NCI-H526 treated with DMSO at 0.1 percent for 48 hours (cell line): ENCODE data around the gene PLA2G2E.
"Not testable (repeated sequence)": the region's sequence is repeated elsewhere in the genome, so short reads cannot be mapped to it uniquely, and the experiment has no call there.

ENCODE experiments used
- DNase-seq: peaks from one replicate; lab custom pipeline; 2025; lab: John Stamatoyannopoulos, UW

Gene PLA2G2E

GRCh38 chr1:19932866-19933265 is 9.4 kb upstream of the PLA2G2E start:
- no peak for DNase-seq

- DNase-seq: not testable (repeated sequence)
Measured at GRCh38 chr1:19927130-19927421, 3.7 kb upstream of the PLA2G2E start.

- no peak for DNase-seq
Measured at GRCh38 chr1:19926296-19927129, 3.1 kb upstream of the PLA2G2E start.

GRCh38 chr1:19925342-19926070 is 2.1 kb upstream of the PLA2G2E start:
- no peak for DNase-seq

GRCh38 chr1:19923953-19924346 is 533 bp upstream of the PLA2G2E start:
- no peak for DNase-seq

GRCh38 chr1:19922015-19922688 is 1.3 kb downstream of the PLA2G2E start:
- no peak for DNase-seq

- no peak for DNase-seq
Measured at GRCh38 chr1:19921310-19921709, 2.1 kb downstream of the PLA2G2E start.

GRCh38 chr1:19920132-19920710 is 3.2 kb downstream of the PLA2G2E start:
- DNase-seq: no peak

- DNase-seq: peak; percentile 7
Measured at GRCh38 chr1:19918057-19918456, 5.4 kb downstream of the PLA2G2E start.

- DNase-seq: no peak
Measured at GRCh38 chr1:19910650-19911049, 12.8 kb downstream of the PLA2G2E start.

GRCh38 chr1:19909971-19910370 is 13.4 kb downstream of the PLA2G2E start:
- DNase-seq: no peak

- DNase-seq: no peak
Measured at GRCh38 chr1:19909392-19909791, 14.0 kb downstream of the PLA2G2E start.

GRCh38 chr1:19907456-19907855 is 16.0 kb downstream of the PLA2G2E start:
- DNase-seq: no peak

- no peak for DNase-seq
Measured at GRCh38 chr1:19903621-19904020, 19.8 kb downstream of the PLA2G2E start.

- DNase-seq: no peak
Measured at GRCh38 chr1:19901653-19902052, 21.8 kb downstream of the PLA2G2E start.

GRCh38 chr1:19894218-19894617 is 29.2 kb downstream of the PLA2G2E start:
- no peak for DNase-seq

- no peak for DNase-seq
Measured at GRCh38 chr1:19893687-19894086, 29.7 kb downstream of the PLA2G2E start.

GRCh38 chr1:19892628-19893168 is 30.7 kb downstream of the PLA2G2E start:
- DNase-seq: no peak

GRCh38 chr1:19892129-19892528 is 31.3 kb downstream of the PLA2G2E start:
- no peak for DNase-seq

- no peak for DNase-seq
Measured at GRCh38 chr1:19889656-19890055, 33.8 kb downstream of the PLA2G2E start.

- no peak for DNase-seq
Measured at GRCh38 chr1:19888112-19888511, 35.3 kb downstream of the PLA2G2E start.

GRCh38 chr1:19885821-19886220 is 37.6 kb downstream of the PLA2G2E start:
- DNase-seq: no peak
